HFF-Myc (cell line): Measurements from ENCODE around the gene MRPL42.

Source experiments
- DNase-seq: peaks from one replicate; pipeline ENCODE4 v3.0.0-alpha.2; 2011; ENCODE audit warnings: low read depth; ENCODE audit errors: extremely low read depth
- H3K4me3 ChIP-seq: replicated peaks from 2 replicates; pipeline ENCODE4 v1.5.1; 2011; ENCODE audit warnings: low read depth, mild to moderate bottlenecking, control low read depth, low read length
- CTCF ChIP-seq: IDR thresholded peaks from 2 replicates; pipeline ENCODE4 v1.5.1; 2012; ENCODE audit warnings: mild to moderate bottlenecking, low read depth, low read length, control low read depth; ENCODE audit errors: missing control alignments

Gene MRPL42

DNA sequence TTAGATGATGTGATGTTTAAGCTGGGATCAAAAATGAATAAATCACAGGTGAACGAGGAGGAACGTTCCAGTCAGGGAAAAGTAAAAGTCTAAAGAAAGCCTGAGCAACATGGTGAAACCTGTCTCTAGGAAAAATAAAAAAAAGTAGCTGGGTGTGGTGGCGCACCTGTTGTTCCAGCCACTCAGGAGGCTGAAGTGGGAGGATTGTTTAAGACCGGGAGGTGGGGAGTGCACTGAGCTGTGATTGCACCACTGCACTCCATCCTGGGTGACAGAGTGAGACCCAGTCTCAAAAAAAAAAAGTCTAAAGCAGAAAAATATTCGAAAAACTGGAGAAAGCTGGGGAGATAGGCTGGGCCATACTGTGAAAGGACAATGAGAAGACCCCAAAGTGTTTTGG is 66.0 kb downstream of the MRPL42 start:
- DNase-seq, result no peak
- no peak for TF ChIP-seq CTCF

DNA sequence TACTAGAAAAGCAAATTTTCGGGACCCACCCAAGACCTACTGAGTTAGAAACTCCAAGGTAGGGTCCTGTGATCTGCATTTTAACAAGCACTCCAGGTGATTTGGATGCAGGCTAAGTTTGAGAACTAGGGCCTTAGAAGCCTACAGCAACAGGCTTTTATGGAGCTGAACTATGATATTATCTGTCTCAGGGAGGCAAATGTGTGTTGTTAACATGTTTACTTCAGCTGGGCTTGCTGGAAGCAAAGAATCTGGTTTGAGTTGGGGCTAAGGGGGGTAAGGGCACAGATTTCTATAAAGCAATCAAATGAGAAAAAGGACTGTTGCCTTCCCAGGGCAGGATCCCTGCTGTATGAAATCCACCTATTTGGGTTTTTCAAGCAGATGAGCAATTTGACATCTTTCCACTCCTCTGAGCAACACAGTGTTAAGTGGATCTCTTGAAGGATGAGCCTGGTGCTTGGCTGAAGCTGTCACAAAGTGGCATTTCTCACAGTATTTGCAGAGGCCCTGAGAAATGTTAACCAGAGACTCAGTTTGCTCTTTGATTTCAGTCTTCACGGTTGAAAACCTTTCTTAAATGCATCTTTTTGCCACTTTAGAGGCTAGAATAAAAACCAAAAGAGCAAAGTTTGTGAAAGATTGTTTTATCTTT is 68.9 kb downstream of the MRPL42 start:
- TF ChIP-seq CTCF, result no peak
- no peak overlapping the region for H3K4me3 ChIP-seq
- no peak for DNase-seq

More for the DNA sequence above, 66.0 kb downstream of the MRPL42 start:
- no peak overlapping the region for H3K4me3 ChIP-seq

DNA sequence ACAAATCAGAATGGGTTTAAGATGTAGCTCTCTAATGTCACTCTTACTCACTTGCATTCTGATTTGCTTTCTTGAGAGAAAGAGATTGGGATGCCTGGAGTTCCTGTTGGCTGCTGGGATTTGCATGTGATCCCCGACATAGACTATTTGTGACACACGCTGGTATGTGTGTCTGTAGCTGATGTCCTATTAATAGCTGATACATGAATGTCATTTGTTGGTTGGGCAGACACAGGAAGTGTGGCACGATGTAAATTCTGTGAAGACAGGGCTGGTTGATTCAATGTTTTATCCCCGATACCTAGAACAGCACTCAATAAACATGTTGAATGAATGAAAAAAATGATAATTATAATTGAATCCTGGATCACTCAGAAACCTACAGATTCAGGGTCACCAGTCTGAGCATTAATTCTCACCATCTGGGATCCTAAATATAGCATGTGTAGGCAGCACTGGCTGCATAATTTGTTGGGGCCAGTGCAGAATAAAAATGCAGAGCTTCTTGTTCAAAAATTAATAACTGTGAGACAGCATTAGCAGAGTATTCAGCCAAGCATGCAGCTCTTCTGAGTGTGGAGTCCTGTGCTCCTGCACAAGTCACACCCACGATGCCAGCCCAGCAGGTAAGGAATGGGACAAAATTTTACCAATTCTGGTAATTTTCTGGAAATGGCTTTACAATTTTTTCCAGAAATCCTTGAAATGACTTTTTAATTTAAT is 69.6 kb downstream of the MRPL42 start:
- no peak for DNase-seq
- no peak overlapping the region for H3K4me3 ChIP-seq
- no peak for TF ChIP-seq CTCF

GRCh38 chr12:93537769-93538168 is 70.5 kb downstream of the MRPL42 start:
- peak; percentile 19 for TF ChIP-seq CTCF
- no peak for DNase-seq
- H3K4me3 ChIP-seq, result no peak overlapping the region

DNA sequence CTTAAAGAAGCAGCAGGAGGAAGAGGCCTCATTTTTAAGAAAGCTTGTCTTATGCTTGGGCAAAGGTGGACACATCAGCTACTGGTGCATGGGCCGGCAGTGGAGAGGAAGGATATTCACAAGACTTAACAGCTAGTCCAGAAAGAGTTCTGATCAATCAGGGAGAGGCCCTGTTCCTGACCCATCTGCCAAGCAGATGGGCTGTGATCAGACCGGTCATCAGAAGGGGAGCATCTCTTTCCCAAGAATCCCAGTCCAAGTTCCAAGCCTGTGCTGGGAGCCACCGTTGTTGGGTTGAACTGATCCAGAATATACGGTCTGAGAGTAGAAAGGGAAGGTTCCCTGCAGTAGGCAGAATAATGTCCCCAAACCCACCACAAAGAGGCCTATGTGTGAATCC is 72.5 kb downstream of the MRPL42 start:
- no peak for TF ChIP-seq CTCF
- no peak overlapping the region for H3K4me3 ChIP-seq
- no peak for DNase-seq

DNA sequence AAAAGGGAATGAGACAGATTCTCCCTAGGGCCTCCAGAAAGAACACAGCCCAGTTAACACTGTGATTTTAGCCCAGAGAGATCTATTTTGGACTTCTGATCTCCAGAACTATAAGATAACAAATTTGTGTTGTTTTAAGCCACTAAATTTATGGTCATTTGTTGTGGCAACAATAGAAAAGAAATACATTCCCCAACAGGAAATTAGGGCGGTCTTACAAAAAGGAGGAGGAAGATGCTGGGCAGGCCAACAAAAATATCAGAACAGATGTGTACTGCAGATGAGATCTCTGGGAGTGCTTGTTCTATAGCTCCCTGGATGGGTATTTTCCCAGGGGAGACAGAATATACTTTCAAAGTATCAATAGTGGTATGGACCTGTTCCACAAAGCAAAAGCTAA is 73.2 kb downstream of the MRPL42 start:
- no peak overlapping the region for H3K4me3 ChIP-seq
- TF ChIP-seq CTCF, result no peak
- DNase-seq, result no peak
